GM19043 (cell line): ENCODE data around the gene KIF1C.
A peak's percentile ranks its signal among the peaks of the same experiment; 100 is the strongest.

Experiments
- ATAC-seq: cut with Tn5 transposase; IDR thresholded peaks from one replicate; pipeline ENCODE4 v1.9.1; 2021; ENCODE audit warnings: low read depth; ENCODE audit not compliant: unreplicated experiment

Gene KIF1C

GRCh38 chr17:4968486-4969046 lies 29.2 kb upstream of the KIF1C start:
- ATAC-seq: no peak

- ATAC-seq: no peak
Measured at GRCh38 chr17:4969047-4969550, 28.7 kb upstream of the KIF1C start.

- no peak for ATAC-seq
Measured at GRCh38 chr17:4969551-4970173, 28.1 kb upstream of the KIF1C start.

GRCh38 chr17:4970273-4970672 lies 27.5 kb upstream of the KIF1C start:
- ATAC-seq: no peak

GRCh38 chr17:4971826-4972225 lies 25.9 kb upstream of the KIF1C start:
- no peak for ATAC-seq

GRCh38 chr17:4972322-4972721 lies 25.4 kb upstream of the KIF1C start:
- ATAC-seq: no peak

GRCh38 chr17:4972752-4973151 lies 25.0 kb upstream of the KIF1C start:
- no peak for ATAC-seq

GRCh38 chr17:4973256-4974114 lies 24.3 kb upstream of the KIF1C start:
- ATAC-seq: no peak

GRCh38 chr17:4974115-4974670 lies 23.6 kb upstream of the KIF1C start:
- ATAC-seq: no peak

GRCh38 chr17:4978726-4979125 lies 19.0 kb upstream of the KIF1C start:
- ATAC-seq: no peak

GRCh38 chr17:4980644-4981216 lies 17.0 kb upstream of the KIF1C start:
- ATAC-seq: no peak

- ATAC-seq: no peak
Measured at GRCh38 chr17:4982305-4982704, 15.4 kb upstream of the KIF1C start.

GRCh38 chr17:4986403-4986802 lies 11.3 kb upstream of the KIF1C start:
- no peak for ATAC-seq

- peak; percentile 51 for ATAC-seq
Measured at GRCh38 chr17:4986951-4987766, 10.6 kb upstream of the KIF1C start, which contains the start of gene CAMTA2. Gene CAMTA2, minus strand, starts transcription at chr17:4987675. Its CDS starts 1,453 bp downstream, at chr17:4986222.

- ATAC-seq: no peak
Measured at GRCh38 chr17:4987767-4988567, 9.8 kb upstream of the KIF1C start.

- ATAC-seq: no peak
Measured at GRCh38 chr17:4994081-4994595, 3.6 kb upstream of the KIF1C start.

GRCh38 chr17:4998027-4998731 lies 429 bp downstream of the KIF1C start:
- ATAC-seq: no peak

- no peak for ATAC-seq
Measured at GRCh38 chr17:4998732-4999429, 1.1 kb downstream of the KIF1C start.
